ENCODE results near the gene C21orf91. TPM values are rescaled to one million over a fixed set of nuclear protein-coding genes. Genes with fewer than 3 reads are reported as not detected.

Gene C21orf91
- total RNA-seq, 1 experiment from 2014 or later = 16.9 TPM

GRCh38 chr21:17784180-17784598 is 35.0 kb downstream of the C21orf91 start:
- H3K36me3 ChIP-seq (ENCODE audit: control insufficient read depth, insufficient read depth, low read length) = no peaks in the 10 kb centered on the region
- no peak for DNase-seq
- 0 out of 2 replicates have a peak, but pooled peaks cover 7% of the 10 kb centered on the region for H3K4me1 ChIP-seq
- Mint-ChIP-seq H3K4me3 (ENCODE audit: unreplicated experiment) (no peak overlapping the region), H3K27ac (ENCODE audit: unreplicated experiment) (no peak overlapping the region), H3K4me1 (ENCODE audit: low read depth, unreplicated experiment) (peaks cover 7% of the 10 kb centered on the region), H3K27me3 (ENCODE audit: insufficient read depth, unreplicated experiment) (no peaks in the 10 kb centered on the region), H3K9me3 (ENCODE audit: unreplicated experiment) (peaks cover 7% of the 10 kb centered on the region), H3K36me3 (ENCODE audit: insufficient read depth, unreplicated experiment) (peaks cover 17% of the 10 kb centered on the region)
- TF ChIP-seq, protein P1, sequence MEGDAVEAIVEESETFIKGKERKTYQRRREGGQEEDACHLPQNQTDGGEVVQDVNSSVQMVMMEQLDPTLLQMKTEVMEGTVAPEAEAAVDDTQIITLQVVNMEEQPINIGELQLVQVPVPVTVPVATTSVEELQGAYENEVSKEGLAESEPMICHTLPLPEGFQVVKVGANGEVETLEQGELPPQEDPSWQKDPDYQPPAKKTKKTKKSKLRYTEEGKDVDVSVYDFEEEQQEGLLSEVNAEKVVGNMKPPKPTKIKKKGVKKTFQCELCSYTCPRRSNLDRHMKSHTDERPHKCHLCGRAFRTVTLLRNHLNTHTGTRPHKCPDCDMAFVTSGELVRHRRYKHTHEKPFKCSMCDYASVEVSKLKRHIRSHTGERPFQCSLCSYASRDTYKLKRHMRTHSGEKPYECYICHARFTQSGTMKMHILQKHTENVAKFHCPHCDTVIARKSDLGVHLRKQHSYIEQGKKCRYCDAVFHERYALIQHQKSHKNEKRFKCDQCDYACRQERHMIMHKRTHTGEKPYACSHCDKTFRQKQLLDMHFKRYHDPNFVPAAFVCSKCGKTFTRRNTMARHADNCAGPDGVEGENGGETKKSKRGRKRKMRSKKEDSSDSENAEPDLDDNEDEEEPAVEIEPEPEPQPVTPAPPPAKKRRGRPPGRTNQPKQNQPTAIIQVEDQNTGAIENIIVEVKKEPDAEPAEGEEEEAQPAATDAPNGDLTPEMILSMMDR (IDR thresholded peaks at IDR 0.05; ENCODE audit: insufficient read depth in 1 of 2, low read depth in 1 of 2, low read length in 1 of 2, severe bottlenecking in 1 of 2, unreplicated experiment in 1 of 2) = no peak
- no TSS peak for BruUV-seq (replicated peaks)
- ChIA-PET POLR2A (no interaction called here), CTCF (no interaction called here)
- H3K9me3 ChIP-seq = no peaks in the 10 kb centered on the region
- H3K27me3 ChIP-seq (replicated peaks; ENCODE audit: control insufficient read depth, insufficient read depth, low read length) = no peaks in the 10 kb centered on the region
- intact Hi-C loops (cut with micrococcal nuclease; ENCODE audit: unreplicated experiment) = no loop called here
- no peak overlapping the region for H3K4me3 ChIP-seq (ENCODE audit: low read depth, low read length)

GRCh38 chr21:17783481-17784179 is 35.5 kb downstream of the C21orf91 start:
- no peaks in the 10 kb centered on the region for H3K27me3 ChIP-seq (replicated peaks; ENCODE audit: control insufficient read depth, insufficient read depth, low read length)
- no peak for DNase-seq
- 0 out of 2 replicates have a peak, but pooled peaks cover 7% of the 10 kb centered on the region for H3K4me1 ChIP-seq
- intact Hi-C loops (cut with micrococcal nuclease; ENCODE audit: unreplicated experiment) = no loop called here
- TF ChIP-seq, protein P1 (IDR thresholded peaks at IDR 0.05; ENCODE audit: insufficient read depth in 1 of 2, low read depth in 1 of 2, low read length in 1 of 2, severe bottlenecking in 1 of 2, unreplicated experiment in 1 of 2) = no peak
- H3K4me3 ChIP-seq (ENCODE audit: low read depth, low read length) = no peak overlapping the region
- POLR2A ChIA-PET = no interaction called here
- Mint-ChIP-seq H3K4me3 (ENCODE audit: unreplicated experiment) (no peak overlapping the region), H3K9me3 (ENCODE audit: unreplicated experiment) (peaks cover 7% of the 10 kb centered on the region), H3K4me1 (ENCODE audit: low read depth, unreplicated experiment) (peaks cover 7% of the 10 kb centered on the region), H3K36me3 (ENCODE audit: insufficient read depth, unreplicated experiment) (peaks cover 17% of the 10 kb centered on the region), H3K27me3 (ENCODE audit: insufficient read depth, unreplicated experiment) (no peaks in the 10 kb centered on the region), H3K27ac (ENCODE audit: unreplicated experiment) (no peak overlapping the region)
- H3K36me3 ChIP-seq (ENCODE audit: control insufficient read depth, insufficient read depth, low read length) = no peaks in the 10 kb centered on the region
- no TSS peak for BruUV-seq (replicated peaks)
- CTCF ChIA-PET = no interaction called here
- H3K9me3 ChIP-seq = no peaks in the 10 kb centered on the region

GRCh38 chr21:17783003-17783402 is 36.2 kb downstream of the C21orf91 start:
- Mint-ChIP-seq H3K36me3 (ENCODE audit: insufficient read depth, unreplicated experiment) (peaks cover 17% of the 10 kb centered on the region), H3K27ac (ENCODE audit: unreplicated experiment) (no peak overlapping the region), H3K9me3 (ENCODE audit: unreplicated experiment) (peaks cover 7% of the 10 kb centered on the region), H3K4me3 (ENCODE audit: unreplicated experiment) (no peak overlapping the region), H3K4me1 (ENCODE audit: low read depth, unreplicated experiment) (peaks cover 7% of the 10 kb centered on the region), H3K27me3 (ENCODE audit: insufficient read depth, unreplicated experiment) (no peaks in the 10 kb centered on the region)
- ChIA-PET CTCF (no interaction called here), POLR2A (no interaction called here)
- intact Hi-C loops (cut with micrococcal nuclease; ENCODE audit: unreplicated experiment) = no loop called here
- Histone ChIP-seq H3K27me3 (replicated peaks; ENCODE audit: control insufficient read depth, insufficient read depth, low read length) (no peaks in the 10 kb centered on the region), H3K9me3 (no peaks in the 10 kb centered on the region), H3K4me3 (ENCODE audit: low read depth, low read length) (no peak overlapping the region), H3K36me3 (ENCODE audit: control insufficient read depth, insufficient read depth, low read length) (no peaks in the 10 kb centered on the region), H3K4me1 (0 out of 2 replicates have a peak, but pooled peaks cover 7% of the 10 kb centered on the region)
- BruUV-seq (replicated peaks) = no TSS peak
- no peak for DNase-seq
- TF ChIP-seq, protein P1 (IDR thresholded peaks at IDR 0.05; ENCODE audit: insufficient read depth in 1 of 2, low read depth in 1 of 2, low read length in 1 of 2, severe bottlenecking in 1 of 2, unreplicated experiment in 1 of 2) = no peak

Data from Caco-2 (cell line).